Prostate gland (tissue), 2 donors: ENCODE results near the gene SFXN3.

Experiments used
- CTCF ChIP-seq, 4 experiments: fragments of 200-600 bp in 2 of 4; fragments of 450-650 bp in 2 of 4; sonication (generic) in 2 of 4; IDR thresholded peaks; 1 replicate in 3 of 4; 2 replicates in 1 of 4; pipeline ENCODE4 v1.5.1; 2016 to 2019; ENCODE audit warnings: antibody characterized with exemption in 4 of 4, mild to moderate bottlenecking in 2 of 4, moderate library complexity in 2 of 4
- POLR2A ChIP-seq: fragments of 450-650 bp; IDR thresholded peaks from one replicate; pipeline ENCODE4 v1.6.1; 2016; ENCODE audit warnings: antibody characterized with exemption, mild to moderate bottlenecking

- no peak for TF ChIP-seq POLR2A
- TF ChIP-seq CTCF (IDR thresholded peaks at IDR 0.05): no peak
Measured at GRCh38 chr10:101013365-101013825, 17.6 kb upstream of the SFXN3 start.
